ENCODE results near the gene ENO3.

Gene ENO3

GRCh38 chr17:4948166-4948930 is 2.6 kb upstream of the ENO3 start, which contains the start of gene PFN1:
PFN1 (minus strand) TSS chr17:4948530; CDS start chr17:4948394, 136 bp downstream.
- Histone ChIP-seq H2AK5ac (ENCODE audit: low read length, severe bottlenecking) (peak within 1 kb of the TSS; percentile 99), H4K91ac (ENCODE audit: low read length) (peak within 1 kb of the TSS; percentile 100), H3K27ac (ENCODE audit: low read length, poor library complexity, severe bottlenecking) (peak within 1 kb of the TSS; percentile 100), H3K14ac (ENCODE audit: low read length in 2 of 2) (peak within 1 kb of the TSS; percentile 50 to 100), H2BK15ac (ENCODE audit: low read depth, poor library complexity, severe bottlenecking) (peak within 1 kb of the TSS; percentile 92), H3K9me3 (ENCODE audit: control insufficient read depth, low read length) (no peaks in the 10 kb centered on the region), H3K4me2 (ENCODE audit: low read length, poor library complexity, severe bottlenecking) (peak within 1 kb of the TSS; percentile 93), H2BK12ac (ENCODE audit: low read length in 2 of 2) (peak within 1 kb of the TSS; percentile 87), H3K79me1 (replicated peaks; ENCODE audit: low read length, poor library complexity, severe bottlenecking) (peaks cover 9% of the 10 kb centered on the region), H3K23ac (ENCODE audit: low read length in 2 of 2) (peak within 1 kb of the TSS in 1 of 2 experiments; percentile 98), H3K36me3 (ENCODE audit: control insufficient read depth in 1 of 2, insufficient read depth in 2 of 2, low read depth in 1 of 2, low read length in 2 of 2) (peaks cover 29 to 35% of the 10 kb centered on the region in 2 experiments), H2AFZ (ENCODE audit: low read depth, low read length) (peak within 1 kb of the TSS; percentile 36), H3K4ac (ENCODE audit: low read depth in 1 of 2, low read length in 2 of 2) (peak within 1 kb of the TSS; percentile 99 to 100), H4K8ac (ENCODE audit: low read length) (peak within 1 kb of the TSS; percentile 96), H3K9ac (ENCODE audit: low read length) (peak within 1 kb of the TSS; percentile 97), H3K27me3 (ENCODE audit: control insufficient read depth in 1 of 2, insufficient read depth in 1 of 2, low read length in 2 of 2) (no peaks in the 10 kb centered on the region), H3K4me1 (ENCODE audit: control insufficient read depth, insufficient read depth, low read depth, low read length) (peaks cover 44% of the 10 kb centered on the region), H3K4me3 (ENCODE audit: insufficient read depth in 1 of 2, low read depth in 1 of 2, low read length in 2 of 2) (peak within 1 kb of the TSS; percentile 95 to 100), H2BK120ac (ENCODE audit: low read depth, low read length) (peak within 1 kb of the TSS; percentile 93), H2BK5ac (ENCODE audit: low read depth, low read length, poor library complexity, severe bottlenecking) (peak within 1 kb of the TSS; percentile 99), H3K18ac (ENCODE audit: low read depth in 1 of 2, low read length in 2 of 2) (peak within 1 kb of the TSS; percentile 100)
- DNase-seq, result peak; percentile 96
- 0% methylated on average over 33 of the region's 59 CpGs for WGBS

GRCh38 chr17:4948931-4949320 is 2.0 kb upstream of the ENO3 start:
- Histone ChIP-seq H2BK12ac (ENCODE audit: low read length in 2 of 2) (peak overlapping the region in 1 of 2 experiments; percentile 45), H3K23ac (ENCODE audit: low read length in 2 of 2) (no peak overlapping the region), H3K4me2 (ENCODE audit: low read length, poor library complexity, severe bottlenecking) (peak overlapping the region; percentile 93), H2BK120ac (ENCODE audit: low read depth, low read length) (peak overlapping the region; percentile 89), H4K91ac (ENCODE audit: low read length) (peak overlapping the region; percentile 36), H4K8ac (ENCODE audit: low read length) (peak overlapping the region; percentile 67), H2BK15ac (ENCODE audit: low read depth, poor library complexity, severe bottlenecking) (peak overlapping the region; percentile 92), H3K18ac (ENCODE audit: low read depth in 1 of 2, low read length in 2 of 2) (peak overlapping the region; percentile 81 to 96), H2AFZ (ENCODE audit: low read depth, low read length) (peak overlapping the region; percentile 36), H2AK5ac (ENCODE audit: low read length, severe bottlenecking) (peak overlapping the region; percentile 92), H3K27me3 (ENCODE audit: control insufficient read depth in 1 of 2, insufficient read depth in 1 of 2, low read length in 2 of 2) (no peaks in the 10 kb centered on the region), H3K27ac (ENCODE audit: low read length, poor library complexity, severe bottlenecking) (peak overlapping the region; percentile 100), H3K4ac (ENCODE audit: low read depth in 1 of 2, low read length in 2 of 2) (peak overlapping the region; percentile 76 to 98), H2BK5ac (ENCODE audit: low read depth, low read length, poor library complexity, severe bottlenecking) (peak overlapping the region; percentile 94), H3K14ac (ENCODE audit: low read length in 2 of 2) (peak overlapping the region in 1 of 2 experiments; percentile 22), H3K36me3 (ENCODE audit: control insufficient read depth in 1 of 2, insufficient read depth in 2 of 2, low read depth in 1 of 2, low read length in 2 of 2) (peaks cover 25 to 29% of the 10 kb centered on the region in 2 experiments), H3K79me1 (replicated peaks; ENCODE audit: low read length, poor library complexity, severe bottlenecking) (peaks cover 9% of the 10 kb centered on the region), H3K4me1 (ENCODE audit: control insufficient read depth, insufficient read depth, low read depth, low read length) (peaks cover 49% of the 10 kb centered on the region), H3K9me3 (ENCODE audit: control insufficient read depth, low read length) (no peaks in the 10 kb centered on the region), H3K9ac (ENCODE audit: low read length) (peak overlapping the region; percentile 86), H3K4me3 (ENCODE audit: insufficient read depth in 1 of 2, low read depth in 1 of 2, low read length in 2 of 2) (peak overlapping the region; percentile 58 to 95)
- DNase-seq, result peak; percentile 94
- under 1% methylated on average over 35 of the region's 40 CpGs for WGBS

GRCh38 chr17:4949321-4950074 is 1.4 kb upstream of the ENO3 start:
- Histone ChIP-seq H3K9me3 (ENCODE audit: control insufficient read depth, low read length) (no peaks in the 10 kb centered on the region), H3K36me3 (ENCODE audit: control insufficient read depth in 1 of 2, insufficient read depth in 2 of 2, low read depth in 1 of 2, low read length in 2 of 2) (peaks cover 23% of the 10 kb centered on the region in 2 experiments), H3K14ac (ENCODE audit: low read length in 2 of 2) (peak overlapping the region; percentile 40 to 91), H3K79me1 (replicated peaks; ENCODE audit: low read length, poor library complexity, severe bottlenecking) (peaks cover 9% of the 10 kb centered on the region), H3K4me2 (ENCODE audit: low read length, poor library complexity, severe bottlenecking) (peak overlapping the region; percentile 93), H3K4me3 (ENCODE audit: insufficient read depth in 1 of 2, low read depth in 1 of 2, low read length in 2 of 2) (peak overlapping the region; percentile 58 to 95), H2BK5ac (ENCODE audit: low read depth, low read length, poor library complexity, severe bottlenecking) (peak overlapping the region; percentile 94), H2AFZ (ENCODE audit: low read depth, low read length) (peak overlapping the region; percentile 36), H3K9ac (ENCODE audit: low read length) (peak overlapping the region; percentile 86), H3K4me1 (ENCODE audit: control insufficient read depth, insufficient read depth, low read depth, low read length) (peaks cover 48% of the 10 kb centered on the region), H3K27me3 (ENCODE audit: control insufficient read depth in 1 of 2, insufficient read depth in 1 of 2, low read length in 2 of 2) (no peaks in the 10 kb centered on the region), H3K18ac (ENCODE audit: low read depth in 1 of 2, low read length in 2 of 2) (peak overlapping the region; percentile 81 to 85), H2AK5ac (ENCODE audit: low read length, severe bottlenecking) (peak overlapping the region; percentile 92), H3K4ac (ENCODE audit: low read depth in 1 of 2, low read length in 2 of 2) (peak overlapping the region; percentile 88 to 90), H4K8ac (ENCODE audit: low read length) (peak overlapping the region; percentile 67), H2BK120ac (ENCODE audit: low read depth, low read length) (peak overlapping the region; percentile 89), H3K23ac (ENCODE audit: low read length in 2 of 2) (peak overlapping the region in 1 of 2 experiments; percentile 92), H4K91ac (ENCODE audit: low read length) (peak overlapping the region; percentile 98), H3K27ac (ENCODE audit: low read length, poor library complexity, severe bottlenecking) (peak overlapping the region; percentile 100), H2BK12ac (ENCODE audit: low read length in 2 of 2) (peak overlapping the region in 1 of 2 experiments; percentile 89), H2BK15ac (ENCODE audit: low read depth, poor library complexity, severe bottlenecking) (peak overlapping the region; percentile 96)
- under 1% methylated on average over 30 of the region's 75 CpGs for WGBS
- peak; percentile 91 for DNase-seq

Measured in mesenchymal stem cell (in vitro differentiated cells and primary cell).